Measurements from ENCODE around the gene RBPJL. TPM values are rescaled to one million over a fixed set of nuclear protein-coding genes. Genes with fewer than 3 reads are reported as not detected.

RBPJL gene
- total and polyA plus RNA-seq, 2 of the 13 experiments (the other 11 are each of a cell fraction or from before 2014, with no cell fraction given) = not detected

GRCh38 chr20:45361793-45362192, 55.2 kb downstream of the RBPJL start (continued):
- TF ChIP-seq HMGXB3 (CRISPR knock-in tag; IDR thresholded peaks at IDR 0.05; ENCODE audit: borderline replicate concordance) = no peak
- no peak for TF ChIP-seq POLR2G (IDR thresholded peaks at IDR 0.05; ENCODE audit: low read depth, low read length)
- TF ChIP-seq MAZ (IDR thresholded peaks at IDR 0.05; ENCODE audit: borderline replicate concordance, low read depth, low read length) = no peak
- TF ChIP-seq MAZ (CRISPR knock-in tag; IDR thresholded peaks at IDR 0.05; ENCODE audit: low read depth) = no peak
- 0 out of 4 replicates have a peak, but pooled peaks of 1 of the 2 experiments have one; percentile 4 for TF ChIP-seq EP300 (IDR thresholded peaks at IDR 0.05; ENCODE audit: low read depth in 2 of 2, low read length in 2 of 2)
- no peak for TF ChIP-seq EP300 (CRISPR knock-in tag; IDR thresholded peaks at IDR 0.05; ENCODE audit: borderline replicate concordance)
- TF ChIP-seq HNRNPLL (IDR thresholded peaks at IDR 0.05; ENCODE audit: low read depth, low read length, poor library complexity, severe bottlenecking) = no peak
- TF ChIP-seq ARID3A (IDR thresholded peaks at IDR 0.05; ENCODE audit: low read depth, low read length) = peak; percentile 94
- TF ChIP-seq ZNF343 (CRISPR knock-in tag; IDR thresholded peaks at IDR 0.05) = no peak
- peak; percentile 27; the same call in 1 of the 2 replicates for TF ChIP-seq BCL6 (CRISPR knock-in tag; IDR thresholded peaks at IDR 0.05)
- TF ChIP-seq KAT8 (CRISPR knock-in tag; IDR thresholded peaks at IDR 0.05) = no peak; the same call in 1 of the 2 replicates
- TF ChIP-seq ZNF607 (CRISPR knock-in tag; IDR thresholded peaks at IDR 0.05; ENCODE audit: borderline replicate concordance) = 0 out of 2 replicates have a peak, but pooled peaks have one; percentile 21
- 0 out of 2 replicates have a peak, but pooled peaks have one; percentile 15 for TF ChIP-seq ISL2 (CRISPR knock-in tag; IDR thresholded peaks at IDR 0.05)
- no peak for TF ChIP-seq ZNF251 (CRISPR knock-in tag; IDR thresholded peaks at IDR 0.05)
- TF ChIP-seq ELF4 (CRISPR knock-in tag; IDR thresholded peaks at IDR 0.05; ENCODE audit: borderline replicate concordance) = no peak
- TF ChIP-seq RFX1 (IDR thresholded peaks at IDR 0.05) = no peak
- 0 out of 2 replicates have a peak, but pooled peaks have one; percentile 36 for TF ChIP-seq HDAC2 (CRISPR knock-in tag; IDR thresholded peaks at IDR 0.05)
- peak; percentile 9 for TF ChIP-seq ZBTB39 (CRISPR knock-in tag; IDR thresholded peaks at IDR 0.05)
- TF ChIP-seq IKZF4 (CRISPR knock-in tag; IDR thresholded peaks at IDR 0.05; ENCODE audit: borderline replicate concordance, low read depth, not compliant biosample characterization) = no peak

All from HepG2 (cell line).